GM23338 (cell line): Measurements from ENCODE around the gene FMN1. TPM values are rescaled to one million over a fixed set of nuclear protein-coding genes. Genes with fewer than 3 reads are reported as not detected.
A peak's percentile ranks its signal among the peaks of the same experiment; 100 is the strongest.

Experiments used
- ATAC-seq: fragments of 200-7000 bp; cut with Tn5 transposase; 3 replicates; pipeline ENCODE4 v1.9.1; 2020
- DNase-seq: peaks from one replicate; pipeline ENCODE4 v3.0.0-alpha.2; 2015; ENCODE audit warnings: low spot score
- H2AFZ ChIP-seq: fragments of 200-600 bp; sonication (generic); 2 replicates; pipeline ENCODE4 v1.8.0; 2016; ENCODE audit warnings: antibody characterized with exemption, mild to moderate bottlenecking, moderate library complexity
- H3F3A ChIP-seq: fragments of 200-600 bp; sonication (generic); replicated peaks from 2 replicates; pipeline ENCODE4 v1.8.0; 2017; ENCODE audit warnings: antibody characterized with exemption, mixed run types, low read depth
- H3K27ac ChIP-seq: fragments of 200-600 bp; sonication (generic); 2 replicates; pipeline ENCODE4 v1.6.1; 2016; ENCODE audit warnings: low read depth
- H3K27me3 ChIP-seq: fragments of 200-600 bp; sonication (generic); 2 replicates; pipeline ENCODE4 v1.8.0; 2016; ENCODE audit warnings: mild to moderate bottlenecking, mixed run types, moderate library complexity; ENCODE audit not compliant: insufficient read depth
- H3K36me3 ChIP-seq: fragments of 200-600 bp; sonication (generic); 2 replicates; pipeline ENCODE4 v1.8.0; 2016; ENCODE audit warnings: mild to moderate bottlenecking; ENCODE audit not compliant: insufficient read depth
- H3K4me1 ChIP-seq: fragments of 200-600 bp; sonication (generic); 2 replicates; pipeline ENCODE4 v1.8.0; 2016; ENCODE audit warnings: mild to moderate bottlenecking, moderate library complexity; ENCODE audit not compliant: insufficient read depth
- H3K4me2 ChIP-seq: fragments of 200-600 bp; sonication (generic); 2 replicates; pipeline ENCODE4 v1.7.1; 2017; ENCODE audit warnings: mixed run types
- H3K4me3 ChIP-seq: fragments of 200-600 bp; sonication (generic); 2 replicates; pipeline ENCODE4 v1.6.1; 2016; ENCODE audit warnings: mixed run types
- H3K79me2 ChIP-seq: fragments of 200-600 bp; sonication (generic); replicated peaks from 2 replicates; pipeline ENCODE4 v1.8.0; 2017; ENCODE audit warnings: mild to moderate bottlenecking; ENCODE audit not compliant: insufficient read depth
- H3K9me2 ChIP-seq: fragments of 200-600 bp; sonication (generic); 2 replicates; pipeline ENCODE4 v1.8.0; 2017; ENCODE audit not compliant: insufficient read depth
- H4K20me1 ChIP-seq: fragments of 200-600 bp; sonication (generic); replicated peaks from 2 replicates; pipeline ENCODE4 v1.8.0; 2017; ENCODE audit warnings: mild to moderate bottlenecking; ENCODE audit not compliant: insufficient read depth
- H3K27ac Mint-ChIP-seq: 2 replicates; pipeline ENCODE4 v1.8.0; 2020; ENCODE audit warnings: inconsistent platforms, mild to moderate bottlenecking, moderate library complexity, mixed read lengths
- H3K27me3 Mint-ChIP-seq: 3 replicates; pipeline ENCODE4 v1.8.0; 2022; ENCODE audit warnings: low read depth, mild to moderate bottlenecking, moderate library complexity, mixed read lengths, inconsistent platforms; ENCODE audit not compliant: insufficient read depth, poor library complexity
- H3K36me3 Mint-ChIP-seq: 3 replicates; pipeline ENCODE4 v1.8.0; 2021; ENCODE audit warnings: low read depth, mild to moderate bottlenecking, inconsistent platforms, moderate library complexity, mixed read lengths
- H3K4me1 Mint-ChIP-seq: 3 replicates; pipeline ENCODE4 v1.8.0; 2020; ENCODE audit warnings: mild to moderate bottlenecking, inconsistent platforms, mixed read lengths
- H3K4me3 Mint-ChIP-seq: 3 replicates; pipeline ENCODE4 v1.8.0; 2021; ENCODE audit warnings: moderate library complexity, mild to moderate bottlenecking, inconsistent platforms, mixed read lengths
- H3K9me3 Mint-ChIP-seq: 3 replicates; pipeline ENCODE4 v1.8.0; 2020; ENCODE audit warnings: moderate library complexity, mild to moderate bottlenecking, inconsistent platforms, mixed read lengths
- CREB1 ChIP-seq: fragments of 250-450 bp; sonication (Bioruptor Pico); IDR thresholded peaks from 2 replicates; pipeline ENCODE4 v1.5.0; 2020; ENCODE audit warnings: low read depth, mild to moderate bottlenecking, moderate library complexity
- ETS1 ChIP-seq: IDR thresholded peaks from 2 replicates; pipeline ENCODE4 v1.6.1; 2016; ENCODE audit warnings: antibody characterized with exemption
- EZH2 ChIP-seq: fragments of 200-600 bp; sonication (generic); IDR thresholded peaks from one replicate; pipeline ENCODE4 v1.8.0; 2017; ENCODE audit warnings: antibody characterized with exemption, mild to moderate bottlenecking, low read depth; ENCODE audit not compliant: unreplicated experiment
- EZH2phosphoT487 ChIP-seq: fragments of 200-600 bp; sonication (generic); IDR thresholded peaks from one replicate; pipeline ENCODE4 v1.8.1; 2018; ENCODE audit warnings: antibody characterized with exemption; ENCODE audit not compliant: unreplicated experiment
- JUNB ChIP-seq: IDR thresholded peaks from one replicate; pipeline ENCODE4 v1.6.1; 2016; ENCODE audit warnings: antibody characterized with exemption; ENCODE audit not compliant: unreplicated experiment
- NANOG ChIP-seq: IDR thresholded peaks from 2 replicates; pipeline ENCODE4 v1.6.1; 2016; ENCODE audit warnings: antibody characterized with exemption, borderline replicate concordance
- POLR2AphosphoS5 ChIP-seq: IDR thresholded peaks from 2 replicates; pipeline ENCODE4 v1.6.1; 2016; ENCODE audit warnings: antibody characterized with exemption, low read depth
- REST ChIP-seq: IDR thresholded peaks from one replicate; pipeline ENCODE4 v1.6.1; 2018; ENCODE audit warnings: antibody characterized with exemption; ENCODE audit not compliant: unreplicated experiment
- STAT1 ChIP-seq: IDR thresholded peaks from one replicate; pipeline ENCODE4 v1.6.1; 2016; ENCODE audit warnings: antibody characterized with exemption; ENCODE audit not compliant: unreplicated experiment
- ZNF114 ChIP-seq: fragments of 250-450 bp; sonication (Bioruptor Pico); IDR thresholded peaks from 2 replicates; pipeline ENCODE4 v1.5.0; 2020; ENCODE audit warnings: mild to moderate bottlenecking, moderate library complexity
- ZNF331 ChIP-seq: fragments of 250-450 bp; sonication (Bioruptor Pico); IDR thresholded peaks from 2 replicates; pipeline ENCODE4 v1.5.0; 2020; ENCODE audit warnings: low read depth, mild to moderate bottlenecking, moderate library complexity
- polyA plus RNA-seq: library from polyadenylated mRNA; unstranded; fragments of >200 nt; fragmentation: Nextera tagmentation; extraction: Ambion mirVana; gene quantifications from 2 replicates; pipeline ENCODE4 v1.2.1, GENCODE V29; 2016
- total RNA-seq: library from RNA; depleted of rRNA; stranded (reverse); fragments of >200 nt; shearing (Covaris generic); gene quantifications from 2 replicates; pipeline ENCODE4 v1.2.3, GENCODE V29; 2014
- TF ChIP-seq, protein P1 (sequence below), 2 experiments: fragments of 200-600 bp in 1 of 2; sonication (generic) in 1 of 2; conservative IDR thresholded peaks; 2 replicates each; pipeline versions ENCODE4 v1.5.1 to v1.6.1; 2016 to 2017; ENCODE audit warnings: antibody characterized with exemption in 2 of 2, low read depth in 2 of 2, mild to moderate bottlenecking in 2 of 2, moderate library complexity in 1 of 2
- TF ChIP-seq, protein P2 (sequence below): fragments of 250-450 bp; sonication (Bioruptor Pico); IDR thresholded peaks from 2 replicates; pipeline ENCODE4 v1.5.0; 2020; ENCODE audit warnings: mild to moderate bottlenecking, moderate library complexity

The FMN1 gene
- total and polyA plus RNA-seq, 2 experiments from 2014 or later: 1.2 to 1.6 TPM

DNA sequence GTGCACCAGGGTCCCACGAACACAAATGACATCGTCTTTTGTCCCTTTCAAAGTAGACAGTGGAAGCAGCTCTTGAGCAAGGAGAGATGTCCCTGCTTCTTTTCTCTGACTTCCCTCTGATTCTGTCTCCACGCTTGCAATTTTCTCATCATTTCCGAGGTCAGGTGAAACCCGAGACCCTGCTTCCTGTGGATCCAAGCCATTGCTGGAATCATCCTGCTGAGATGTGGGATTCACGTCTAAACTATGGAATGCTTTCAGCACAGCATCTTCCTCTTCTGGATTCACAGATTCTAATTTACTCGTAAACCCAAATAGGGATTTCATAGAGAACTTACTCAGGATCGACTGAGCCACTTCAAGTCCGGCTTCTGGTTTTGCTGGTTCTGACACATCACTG lies 127.1 kb downstream of the FMN1 start:
- Mint-ChIP-seq H3K27me3 (peaks cover 13% of the 10 kb centered on the region), H3K27ac (peak overlapping the region; percentile 82; the same call in 1 of the 2 replicates)
- 0 out of 2 replicates have a peak overlapping the region, but pooled peaks have one; percentile 29 for H2AFZ ChIP-seq

More for the DNA sequence above, 127.1 kb downstream of the FMN1 start:
- H3K4me3 Mint-ChIP-seq: peak overlapping the region; percentile 47; the same call in 2 of the 3 replicates
- peak overlapping the region; percentile 77 for H3K4me2 ChIP-seq
- no peaks in the 10 kb centered on the region; the same call in 2 of the 3 replicates for H3K36me3 Mint-ChIP-seq
- H3K9me3 Mint-ChIP-seq: no peaks in the 10 kb centered on the region
- no peaks in the 10 kb centered on the region for H3K27me3 ChIP-seq
- peaks cover 47% of the 10 kb centered on the region for H3K4me1 Mint-ChIP-seq
- peaks cover 43% of the 10 kb centered on the region for H3K4me1 ChIP-seq
- H4K20me1 ChIP-seq: no peaks in the 10 kb centered on the region
- no peaks in the 10 kb centered on the region for H3K79me2 ChIP-seq
- H3K4me3 ChIP-seq: peak overlapping the region; percentile 44
- H3K9me2 ChIP-seq: 0 out of 2 replicates have a peak, but pooled peaks cover 7% of the 10 kb centered on the region
- peak; percentile 35 for ATAC-seq
- H3F3A ChIP-seq: no peaks in the 10 kb centered on the region; the same call in none of the 2 replicates
- TF ChIP-seq POLR2AphosphoS5 (no peak), EZH2 (no peak), REST (no peak), JUNB (no peak), NANOG (no peak), EZH2phosphoT487 (no peak), ZNF114 (CRISPR knock-in tag) (no peak), ZNF331 (CRISPR knock-in tag) (no peak), STAT1 (no peak), CREB1 (CRISPR knock-in tag) (no peak), ETS1 (no peak)
- TF ChIP-seq, protein P1, sequence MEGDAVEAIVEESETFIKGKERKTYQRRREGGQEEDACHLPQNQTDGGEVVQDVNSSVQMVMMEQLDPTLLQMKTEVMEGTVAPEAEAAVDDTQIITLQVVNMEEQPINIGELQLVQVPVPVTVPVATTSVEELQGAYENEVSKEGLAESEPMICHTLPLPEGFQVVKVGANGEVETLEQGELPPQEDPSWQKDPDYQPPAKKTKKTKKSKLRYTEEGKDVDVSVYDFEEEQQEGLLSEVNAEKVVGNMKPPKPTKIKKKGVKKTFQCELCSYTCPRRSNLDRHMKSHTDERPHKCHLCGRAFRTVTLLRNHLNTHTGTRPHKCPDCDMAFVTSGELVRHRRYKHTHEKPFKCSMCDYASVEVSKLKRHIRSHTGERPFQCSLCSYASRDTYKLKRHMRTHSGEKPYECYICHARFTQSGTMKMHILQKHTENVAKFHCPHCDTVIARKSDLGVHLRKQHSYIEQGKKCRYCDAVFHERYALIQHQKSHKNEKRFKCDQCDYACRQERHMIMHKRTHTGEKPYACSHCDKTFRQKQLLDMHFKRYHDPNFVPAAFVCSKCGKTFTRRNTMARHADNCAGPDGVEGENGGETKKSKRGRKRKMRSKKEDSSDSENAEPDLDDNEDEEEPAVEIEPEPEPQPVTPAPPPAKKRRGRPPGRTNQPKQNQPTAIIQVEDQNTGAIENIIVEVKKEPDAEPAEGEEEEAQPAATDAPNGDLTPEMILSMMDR (conservative IDR thresholded peaks at IDR 0.05; ENCODE audit: low read depth in 2 of 2): no peak
- TF ChIP-seq, protein P2, sequence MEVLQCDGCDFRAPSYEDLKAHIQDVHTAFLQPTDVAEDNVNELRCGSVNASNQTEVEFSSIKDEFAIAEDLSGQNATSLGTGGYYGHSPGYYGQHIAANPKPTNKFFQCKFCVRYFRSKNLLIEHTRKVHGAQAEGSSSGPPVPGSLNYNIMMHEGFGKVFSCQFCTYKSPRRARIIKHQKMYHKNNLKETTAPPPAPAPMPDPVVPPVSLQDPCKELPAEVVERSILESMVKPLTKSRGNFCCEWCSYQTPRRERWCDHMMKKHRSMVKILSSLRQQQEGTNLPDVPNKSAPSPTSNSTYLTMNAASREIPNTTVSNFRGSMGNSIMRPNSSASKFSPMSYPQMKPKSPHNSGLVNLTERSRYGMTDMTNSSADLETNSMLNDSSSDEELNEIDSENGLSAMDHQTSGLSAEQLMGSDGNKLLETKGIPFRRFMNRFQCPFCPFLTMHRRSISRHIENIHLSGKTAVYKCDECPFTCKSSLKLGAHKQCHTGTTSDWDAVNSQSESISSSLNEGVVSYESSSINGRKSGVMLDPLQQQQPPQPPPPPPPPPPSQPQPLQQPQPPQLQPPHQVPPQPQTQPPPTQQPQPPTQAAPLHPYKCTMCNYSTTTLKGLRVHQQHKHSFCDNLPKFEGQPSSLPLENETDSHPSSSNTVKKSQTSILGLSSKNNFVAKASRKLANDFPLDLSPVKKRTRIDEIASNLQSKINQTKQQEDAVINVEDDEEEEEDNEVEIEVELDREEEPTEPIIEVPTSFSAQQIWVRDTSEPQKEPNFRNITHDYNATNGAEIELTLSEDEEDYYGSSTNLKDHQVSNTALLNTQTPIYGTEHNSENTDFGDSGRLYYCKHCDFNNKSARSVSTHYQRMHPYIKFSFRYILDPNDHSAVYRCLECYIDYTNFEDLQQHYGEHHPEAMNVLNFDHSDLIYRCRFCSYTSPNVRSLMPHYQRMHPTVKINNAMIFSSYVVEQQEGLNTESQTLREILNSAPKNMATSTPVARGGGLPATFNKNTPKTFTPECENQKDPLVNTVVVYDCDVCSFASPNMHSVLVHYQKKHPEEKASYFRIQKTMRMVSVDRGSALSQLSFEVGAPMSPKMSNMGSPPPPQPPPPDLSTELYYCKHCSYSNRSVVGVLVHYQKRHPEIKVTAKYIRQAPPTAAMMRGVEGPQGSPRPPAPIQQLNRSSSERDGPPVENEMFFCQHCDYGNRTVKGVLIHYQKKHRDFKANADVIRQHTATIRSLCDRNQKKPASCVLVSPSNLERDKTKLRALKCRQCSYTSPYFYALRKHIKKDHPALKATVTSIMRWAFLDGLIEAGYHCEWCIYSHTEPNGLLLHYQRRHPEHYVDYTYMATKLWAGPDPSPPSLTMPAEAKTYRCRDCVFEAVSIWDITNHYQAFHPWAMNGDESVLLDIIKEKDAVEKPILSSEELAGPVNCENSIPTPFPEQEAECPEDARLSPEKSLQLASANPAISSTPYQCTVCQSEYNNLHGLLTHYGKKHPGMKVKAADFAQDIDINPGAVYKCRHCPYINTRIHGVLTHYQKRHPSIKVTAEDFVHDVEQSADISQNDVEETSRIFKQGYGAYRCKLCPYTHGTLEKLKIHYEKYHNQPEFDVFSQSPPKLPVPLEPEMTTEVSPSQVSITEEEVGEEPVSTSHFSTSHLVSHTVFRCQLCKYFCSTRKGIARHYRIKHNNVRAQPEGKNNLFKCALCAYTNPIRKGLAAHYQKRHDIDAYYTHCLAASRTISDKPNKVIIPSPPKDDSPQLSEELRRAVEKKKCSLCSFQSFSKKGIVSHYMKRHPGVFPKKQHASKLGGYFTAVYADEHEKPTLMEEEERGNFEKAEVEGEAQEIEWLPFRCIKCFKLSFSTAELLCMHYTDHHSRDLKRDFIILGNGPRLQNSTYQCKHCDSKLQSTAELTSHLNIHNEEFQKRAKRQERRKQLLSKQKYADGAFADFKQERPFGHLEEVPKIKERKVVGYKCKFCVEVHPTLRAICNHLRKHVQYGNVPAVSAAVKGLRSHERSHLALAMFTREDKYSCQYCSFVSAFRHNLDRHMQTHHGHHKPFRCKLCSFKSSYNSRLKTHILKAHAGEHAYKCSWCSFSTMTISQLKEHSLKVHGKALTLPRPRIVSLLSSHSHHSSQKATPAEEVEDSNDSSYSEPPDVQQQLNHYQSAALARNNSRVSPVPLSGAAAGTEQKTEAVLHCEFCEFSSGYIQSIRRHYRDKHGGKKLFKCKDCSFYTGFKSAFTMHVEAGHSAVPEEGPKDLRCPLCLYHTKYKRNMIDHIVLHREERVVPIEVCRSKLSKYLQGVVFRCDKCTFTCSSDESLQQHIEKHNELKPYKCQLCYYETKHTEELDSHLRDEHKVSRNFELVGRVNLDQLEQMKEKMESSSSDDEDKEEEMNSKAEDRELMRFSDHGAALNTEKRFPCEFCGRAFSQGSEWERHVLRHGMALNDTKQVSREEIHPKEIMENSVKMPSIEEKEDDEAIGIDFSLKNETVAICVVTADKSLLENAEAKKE (CRISPR knock-in tag): no peak
- peak; percentile 69 for DNase-seq
- peak overlapping the region; percentile 97 for H3K27ac ChIP-seq
- H3K36me3 ChIP-seq: no peaks in the 10 kb centered on the region
